Stimulated activated CD4-positive, alpha-beta T cell treated with anti-CD3 and anti-CD28 coated beads, Interleukin-4, amount 100 ng/mL, for 1 hour (primary cell): ENCODE data around the gene NFIB.

Experiments used
- DNase-seq: peaks from one replicate; pipeline ENCODE4 v3.0.0-alpha.2; 2020

The NFIB gene

GRCh38 chr9:14179449-14179848, 134.5 kb downstream of the NFIB start:
- no peak for DNase-seq

- no peak for DNase-seq
These were observed 138.2 kb downstream of the NFIB start for GRCh38 chr9:14175778-14176177.

GRCh38 chr9:14173713-14174112, 140.2 kb downstream of the NFIB start:
- no peak for DNase-seq

GRCh38 chr9:14170973-14171596, 142.9 kb downstream of the NFIB start:
- no peak for DNase-seq

GRCh38 chr9:14170392-14170931, 143.5 kb downstream of the NFIB start:
- no peak for DNase-seq

- DNase-seq, result no peak
These were observed 145.6 kb downstream of the NFIB start for GRCh38 chr9:14168381-14168780.

GRCh38 chr9:14165376-14166035, 148.4 kb downstream of the NFIB start:
- no peak for DNase-seq

GRCh38 chr9:14164908-14165307, 149.0 kb downstream of the NFIB start:
- no peak for DNase-seq

- no peak for DNase-seq
These were observed 154.3 kb downstream of the NFIB start for GRCh38 chr9:14159440-14160216.

- DNase-seq, result no peak
These were observed 155.0 kb downstream of the NFIB start for GRCh38 chr9:14158916-14159315.

GRCh38 chr9:14158136-14158813, 155.7 kb downstream of the NFIB start:
- DNase-seq, result no peak

GRCh38 chr9:14157191-14157590, 156.8 kb downstream of the NFIB start:
- no peak for DNase-seq

- DNase-seq, result no peak
These were observed 157.9 kb downstream of the NFIB start for GRCh38 chr9:14156046-14156445.

- no peak for DNase-seq
These were observed 158.7 kb downstream of the NFIB start for GRCh38 chr9:14155237-14155636.

GRCh38 chr9:14153310-14153720, 160.6 kb downstream of the NFIB start:
- no peak for DNase-seq

GRCh38 chr9:14151451-14151850, 162.5 kb downstream of the NFIB start:
- no peak for DNase-seq

- DNase-seq, result no peak
These were observed 165.3 kb downstream of the NFIB start for GRCh38 chr9:14148501-14149103.

- no peak for DNase-seq
These were observed 166.2 kb downstream of the NFIB start for GRCh38 chr9:14147738-14148137.

GRCh38 chr9:14146201-14146874, 167.6 kb downstream of the NFIB start:
- DNase-seq, result no peak

GRCh38 chr9:14144215-14144614, 169.7 kb downstream of the NFIB start:
- no peak for DNase-seq

- no peak for DNase-seq
These were observed 172.2 kb downstream of the NFIB start for GRCh38 chr9:14141699-14142098.

- no peak for DNase-seq
These were observed 173.7 kb downstream of the NFIB start for GRCh38 chr9:14140096-14140697.
